Measurements from ENCODE around the gene YARS1.

- TF ChIP-seq POLR2A (IDR thresholded peaks at IDR 0.05) (no peak), CTCF (IDR thresholded peaks at IDR 0.05) (no peak), EP300 (IDR thresholded peaks at IDR 0.05) (no peak), POLR2AphosphoS5 (IDR thresholded peaks at IDR 0.05) (peak; percentile 32)
These were observed 41.4 kb downstream of the YARS1 start for GRCh38 chr1:32775640-32776337.
